ENCODE results near the gene SVIL. TPM values are rescaled to one million over a fixed set of nuclear protein-coding genes. Genes with fewer than 3 reads are reported as not detected.

The SVIL gene
- total and polyA plus RNA-seq, 2 of the 13 experiments (the other 11 are each of a cell fraction or from before 2014, with no cell fraction given), result 3.9 to 12.1 TPM

GRCh38 chr10:29502351-29502750 is 132.4 kb downstream of the SVIL start (continued):
- TF ChIP-seq, protein P1, sequence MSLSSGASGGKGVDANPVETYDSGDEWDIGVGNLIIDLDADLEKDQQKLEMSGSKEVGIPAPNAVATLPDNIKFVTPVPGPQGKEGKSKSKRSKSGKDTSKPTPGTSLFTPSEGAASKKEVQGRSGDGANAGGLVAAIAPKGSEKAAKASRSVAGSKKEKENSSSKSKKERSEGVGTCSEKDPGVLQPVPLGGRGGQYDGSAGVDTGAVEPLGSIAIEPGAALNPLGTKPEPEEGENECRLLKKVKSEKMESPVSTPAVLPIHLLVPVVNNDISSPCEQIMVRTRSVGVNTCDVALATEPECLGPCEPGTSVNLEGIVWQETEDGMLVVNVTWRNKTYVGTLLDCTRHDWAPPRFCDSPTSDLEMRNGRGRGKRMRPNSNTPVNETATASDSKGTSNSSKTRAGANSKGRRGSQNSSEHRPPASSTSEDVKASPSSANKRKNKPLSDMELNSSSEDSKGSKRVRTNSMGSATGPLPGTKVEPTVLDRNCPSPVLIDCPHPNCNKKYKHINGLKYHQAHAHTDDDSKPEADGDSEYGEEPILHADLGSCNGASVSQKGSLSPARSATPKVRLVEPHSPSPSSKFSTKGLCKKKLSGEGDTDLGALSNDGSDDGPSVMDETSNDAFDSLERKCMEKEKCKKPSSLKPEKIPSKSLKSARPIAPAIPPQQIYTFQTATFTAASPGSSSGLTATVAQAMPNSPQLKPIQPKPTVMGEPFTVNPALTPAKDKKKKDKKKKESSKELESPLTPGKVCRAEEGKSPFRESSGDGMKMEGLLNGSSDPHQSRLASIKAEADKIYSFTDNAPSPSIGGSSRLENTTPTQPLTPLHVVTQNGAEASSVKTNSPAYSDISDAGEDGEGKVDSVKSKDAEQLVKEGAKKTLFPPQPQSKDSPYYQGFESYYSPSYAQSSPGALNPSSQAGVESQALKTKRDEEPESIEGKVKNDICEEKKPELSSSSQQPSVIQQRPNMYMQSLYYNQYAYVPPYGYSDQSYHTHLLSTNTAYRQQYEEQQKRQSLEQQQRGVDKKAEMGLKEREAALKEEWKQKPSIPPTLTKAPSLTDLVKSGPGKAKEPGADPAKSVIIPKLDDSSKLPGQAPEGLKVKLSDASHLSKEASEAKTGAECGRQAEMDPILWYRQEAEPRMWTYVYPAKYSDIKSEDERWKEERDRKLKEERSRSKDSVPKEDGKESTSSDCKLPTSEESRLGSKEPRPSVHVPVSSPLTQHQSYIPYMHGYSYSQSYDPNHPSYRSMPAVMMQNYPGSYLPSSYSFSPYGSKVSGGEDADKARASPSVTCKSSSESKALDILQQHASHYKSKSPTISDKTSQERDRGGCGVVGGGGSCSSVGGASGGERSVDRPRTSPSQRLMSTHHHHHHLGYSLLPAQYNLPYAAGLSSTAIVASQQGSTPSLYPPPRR (CRISPR knock-in tag; IDR thresholded peaks at IDR 0.05; ENCODE audit: borderline replicate concordance), result no peak
- TF ChIP-seq, protein P2, sequence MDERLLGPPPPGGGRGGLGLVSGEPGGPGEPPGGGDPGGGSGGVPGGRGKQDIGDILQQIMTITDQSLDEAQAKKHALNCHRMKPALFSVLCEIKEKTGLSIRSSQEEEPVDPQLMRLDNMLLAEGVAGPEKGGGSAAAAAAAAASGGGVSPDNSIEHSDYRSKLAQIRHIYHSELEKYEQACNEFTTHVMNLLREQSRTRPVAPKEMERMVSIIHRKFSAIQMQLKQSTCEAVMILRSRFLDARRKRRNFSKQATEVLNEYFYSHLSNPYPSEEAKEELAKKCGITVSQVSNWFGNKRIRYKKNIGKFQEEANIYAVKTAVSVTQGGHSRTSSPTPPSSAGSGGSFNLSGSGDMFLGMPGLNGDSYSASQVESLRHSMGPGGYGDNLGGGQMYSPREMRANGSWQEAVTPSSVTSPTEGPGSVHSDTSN (CRISPR knock-in tag; IDR thresholded peaks at IDR 0.05), result no peak
- TF ChIP-seq MTA3 (CRISPR knock-in tag; IDR thresholded peaks at IDR 0.05), result no peak
- TF ChIP-seq BRD4 (CRISPR knock-in tag; IDR thresholded peaks at IDR 0.05), result no peak

DNA sequence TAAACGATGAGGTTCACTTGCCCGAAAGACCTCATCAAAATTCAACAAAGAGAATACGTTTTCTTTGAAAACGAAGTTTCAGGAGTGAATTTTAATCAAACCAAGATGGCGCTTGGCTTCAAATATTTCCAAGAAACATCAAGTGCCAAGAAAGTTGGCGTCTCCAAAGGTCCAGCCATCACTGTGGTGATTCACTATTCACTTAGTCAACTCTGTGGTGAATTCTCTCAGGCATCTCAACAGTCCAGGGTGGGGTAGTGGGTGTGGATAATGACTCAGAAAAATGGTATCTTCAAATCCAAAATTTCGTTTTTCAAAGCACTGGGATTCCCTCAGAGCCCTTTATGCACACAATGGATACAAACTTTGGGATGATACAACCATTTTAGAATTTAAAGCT is 133.1 kb downstream of the SVIL start:
- Histone ChIP-seq H3K27ac (ENCODE audit: extremely low read length, insufficient read depth, low read length) (no peak overlapping the region), H3K4me2 (ENCODE audit: low read depth, low read length) (no peak overlapping the region)
- POLR2A ChIA-PET, result no interaction called here

More for the DNA sequence above, 133.1 kb downstream of the SVIL start:
- TF ChIP-seq TEAD2 (CRISPR knock-in tag; IDR thresholded peaks at IDR 0.05) (no peak), ZNF136 (CRISPR knock-in tag; IDR thresholded peaks at IDR 0.05; ENCODE audit: low read depth) (no peak), ZNF24 (IDR thresholded peaks at IDR 0.05) (no peak), KLF11 (CRISPR knock-in tag; IDR thresholded peaks at IDR 0.05) (no peak)
- in situ Hi-C loops (cut with HindIII; ENCODE audit: extremely low pct_ligation_motif_present, low pct_unique_long_range_greater_than_20kb) (no loop called here), intact Hi-C loops (cut with micrococcal nuclease; ENCODE audit: unreplicated experiment) (no loop called here)
- Histone ChIP-seq H2AFZ (ENCODE audit: low read length) (no peak overlapping the region), H3K4me3 (replicated peaks in 1 of 3; ENCODE audit: insufficient read depth in 1 of 3, low read depth in 2 of 3, low read length in 3 of 3) (no peak overlapping the region), H3K27me3 (ENCODE audit: control insufficient read depth in 1 of 2, insufficient read depth in 2 of 2, low read length in 2 of 2) (no peaks in the 10 kb centered on the region), H3K4me1 (ENCODE audit: insufficient read depth, low read length) (no peaks in the 10 kb centered on the region), H4K20me1 (ENCODE audit: insufficient read depth, low read length) (no peaks in the 10 kb centered on the region), H3K36me3 (replicated peaks in 1 of 2; ENCODE audit: control insufficient read depth in 1 of 2, insufficient read depth in 2 of 2, low read length in 2 of 2) (peaks cover 0 to 2% of the 10 kb centered on the region in 2 experiments; a peak in 1 of 5 replicates), H3K9me3 (ENCODE audit: low read length) (no peaks in the 10 kb centered on the region), H3K79me2 (ENCODE audit: insufficient read depth, low read length) (no peaks in the 10 kb centered on the region), H3K9ac (ENCODE audit: insufficient read depth, low read depth, low read length) (no peak overlapping the region)
- BruUV-seq (replicated peaks), result no TSS peak
- 91% methylated on average over 7 of the region's 7 CpGs for WGBS (ENCODE audit: low lambda C conversion rate)
- no peak for FAIRE-seq
- CTCF ChIA-PET (ENCODE audit: low intra/inter-chr PET ratio, low total read pairs), result no interaction called here
- no peak for ATAC-seq
- DNase-seq (ENCODE audit: low spot score), result no peak
